A673 (cell line): ENCODE data around the gene MRE11. TPM values are rescaled to one million over a fixed set of nuclear protein-coding genes. Genes with fewer than 3 reads are reported as not detected.
A peak's percentile ranks its signal among the peaks of the same experiment; 100 is the strongest.

Experiments
- BruUV-seq: library from RNA; stranded (reverse); fragments of 400-500 nt; replicated peaks from 2 replicates; lab custom pipeline; 2021; lab: Mats Ljungman, UMichigan
- CTCF ChIA-PET: fragments of 300-600 bp; sonication (Branson Sonifier 250); formaldehyde crosslinking; loops from one replicate; lab custom pipeline; 2022; ENCODE audit warnings: antibody characterized with exemption; lab: Charles Lee
- POLR2A ChIA-PET: fragments of 300-600 bp; sonication (Branson Sonifier 250); formaldehyde crosslinking; loops from one replicate; lab custom pipeline; 2022; ENCODE audit warnings: antibody characterized with exemption; ENCODE audit not compliant: low non-redundant PET; lab: Charles Lee
- DNase-seq: peaks from one replicate; pipeline ENCODE4 v3.0.0-alpha.2; 2015; ENCODE audit warnings: low spot score
- H3K27ac ChIP-seq: fragments of 200-600 bp; sonication (generic); 2 replicates; pipeline ENCODE4 v1.5.1; 2016; ENCODE audit warnings: mixed run types, low read depth, mild to moderate bottlenecking, mixed read lengths, antibody characterized with exemption, low read length; ENCODE audit not compliant: poor library complexity, severe bottlenecking
- H3K27me3 ChIP-seq: fragments of 200-600 bp; sonication (generic); replicated peaks from 2 replicates; pipeline ENCODE4 v1.6.1; 2017; ENCODE audit warnings: mixed run types, low read depth, mild to moderate bottlenecking, mixed read lengths, antibody characterized with exemption, low read length; ENCODE audit not compliant: insufficient read depth, poor library complexity
- H3K36me3 ChIP-seq: fragments of 200-600 bp; sonication (generic); 2 replicates; pipeline ENCODE4 v1.6.1; 2016; ENCODE audit warnings: mixed run types, mild to moderate bottlenecking, mixed read lengths, antibody characterized with exemption, low read length; ENCODE audit not compliant: insufficient read depth, poor library complexity, severe bottlenecking
- H3K4me1 ChIP-seq: fragments of 200-600 bp; sonication (generic); 2 replicates; pipeline ENCODE4 v1.6.1; 2017; ENCODE audit warnings: mixed run types, mild to moderate bottlenecking, mixed read lengths, antibody characterized with exemption, low read length; ENCODE audit not compliant: insufficient read depth, poor library complexity, severe bottlenecking
- H3K4me3 ChIP-seq: fragments of 200-600 bp; sonication (generic); 2 replicates; pipeline ENCODE4 v1.5.1; 2016; ENCODE audit warnings: low read depth, mixed run types, mild to moderate bottlenecking, mixed read lengths, low read length; ENCODE audit not compliant: poor library complexity, severe bottlenecking
- H3K9me3 ChIP-seq: fragments of 200-600 bp; sonication (generic); 2 replicates; pipeline ENCODE4 v1.6.1; 2016; ENCODE audit warnings: mixed run types, low read depth, mild to moderate bottlenecking, mixed read lengths, antibody characterized with exemption, low read length; ENCODE audit not compliant: poor library complexity, severe bottlenecking
- CTCF ChIP-seq: fragments of 300-800, 200-600 bp; sonication (generic); conservative IDR thresholded peaks from 2 replicates; pipeline ENCODE4 v1.5.1; 2017; ENCODE audit warnings: low read depth, mild to moderate bottlenecking, antibody characterized with exemption, low read length, moderate library complexity, mixed read lengths
- EZH2 ChIP-seq: fragments of 200-600 bp; sonication (generic); IDR thresholded peaks from 2 replicates; pipeline ENCODE4 v1.6.1; 2017; ENCODE audit warnings: borderline replicate concordance, low read depth, mild to moderate bottlenecking, mixed read lengths, antibody characterized with exemption, low read length; ENCODE audit not compliant: poor library complexity, severe bottlenecking
- intact Hi-C: fragments of 100-400 bp; cut with micrococcal nuclease; formaldehyde crosslinking; loops from one replicate; pipeline ENCODE4 v1.10.0; 2022; ENCODE audit not compliant: unreplicated experiment
- total RNA-seq: library from RNA; stranded (reverse); gene quantifications from 2 replicates; pipeline ENCODE4 v1.2.3, GENCODE V29; 2021

Gene MRE11
- total RNA-seq, 1 experiment from 2014 or later: 44.7 TPM

GRCh38 chr11:94494126-94494680 lies 559 bp upstream of the MRE11 start:
- ChIA-PET POLR2A (no interaction called here), CTCF (no interaction called here)
- BruUV-seq: no TSS peak
- no peak for TF ChIP-seq CTCF
- no peak for TF ChIP-seq EZH2
- Histone ChIP-seq H3K27me3 (no peaks in the 10 kb centered on the region), H3K27ac (peak overlapping the region; percentile 92), H3K36me3 (peaks cover 26% of the 10 kb centered on the region), H3K4me3 (peak overlapping the region; percentile 69), H3K9me3 (no peaks in the 10 kb centered on the region), H3K4me1 (peaks cover 14% of the 10 kb centered on the region)
- DNase-seq: no peak
- intact Hi-C loops: loop anchor here (5.0 kb wide), 1 partner anchor 367 kb away; the partner anchor contains the start of gene PANX1

GRCh38 chr11:94486068-94486467 lies 7.6 kb downstream of the MRE11 start:
- TF ChIP-seq EZH2 (no peak), CTCF (no peak)
- no peak overlapping the region for H3K27ac ChIP-seq
- CTCF ChIA-PET: no interaction called here
- POLR2A ChIA-PET: no interaction called here
- H3K36me3 ChIP-seq: peaks cover 67% of the 10 kb centered on the region
- H3K27me3 ChIP-seq: no peaks in the 10 kb centered on the region
- intact Hi-C loops: no loop called here
- H3K9me3 ChIP-seq: no peaks in the 10 kb centered on the region
- H3K4me1 ChIP-seq: no peaks in the 10 kb centered on the region
- H3K4me3 ChIP-seq: no peak overlapping the region
- no TSS peak for BruUV-seq
- no peak for DNase-seq

- Histone ChIP-seq H3K36me3 (peaks cover 47% of the 10 kb centered on the region), H3K27ac (no peak overlapping the region), H3K27me3 (no peaks in the 10 kb centered on the region), H3K9me3 (no peaks in the 10 kb centered on the region), H3K4me3 (no peak overlapping the region), H3K4me1 (no peaks in the 10 kb centered on the region)
- intact Hi-C loops: no loop called here
- TF ChIP-seq EZH2: no peak
- no peak for TF ChIP-seq CTCF
- no TSS peak for BruUV-seq
- POLR2A ChIA-PET: no interaction called here
- CTCF ChIA-PET: no interaction called here
- no peak for DNase-seq
These were observed 12.3 kb downstream of the MRE11 start for GRCh38 chr11:94481342-94481741.
